HCT116 (cell line): ENCODE results near the gene UCHL5.

Experiments
- EGR1 ChIP-seq: IDR thresholded peaks from 2 replicates; pipeline ENCODE4 v1.6.1; 2012; ENCODE audit warnings: low read depth
- POLR2A ChIP-seq: IDR thresholded peaks from 2 replicates; pipeline ENCODE4 v1.7.0; 2011; ENCODE audit warnings: borderline replicate concordance; ENCODE audit not compliant: insufficient read depth, insufficient read length; ENCODE audit errors: extremely low read depth
- SP1 ChIP-seq: IDR thresholded peaks from 2 replicates; pipeline ENCODE4 v1.6.1; 2012; ENCODE audit warnings: low read depth
- ZNF274 ChIP-seq: fragments of 200-500 bp; sonication (Bioruptor generic); IDR thresholded peaks from 2 replicates; pipeline ENCODE4 v1.6.1; 2014; ENCODE audit warnings: mild to moderate bottlenecking, low read depth, low read length, inconsistent platforms
- TF ChIP-seq, protein P1 (sequence below), 3 experiments: fragments of 200-600 bp in 1 of 3; sonication (generic) in 1 of 3; IDR thresholded peaks in 2 of 3; conservative IDR thresholded peaks in 1 of 3; 2 replicates each; pipeline ENCODE4 v1.5.1; 2012 to 2017; ENCODE audit warnings: low read depth in 2 of 3, low read length in 2 of 3, antibody characterized with exemption in 1 of 3, borderline replicate concordance in 1 of 3, control low read depth in 1 of 3, mild to moderate bottlenecking in 1 of 3, mixed read lengths in 1 of 3, mixed run types in 1 of 3, moderate library complexity in 1 of 3; ENCODE audit not compliant: insufficient read depth in 1 of 3

DNA sequence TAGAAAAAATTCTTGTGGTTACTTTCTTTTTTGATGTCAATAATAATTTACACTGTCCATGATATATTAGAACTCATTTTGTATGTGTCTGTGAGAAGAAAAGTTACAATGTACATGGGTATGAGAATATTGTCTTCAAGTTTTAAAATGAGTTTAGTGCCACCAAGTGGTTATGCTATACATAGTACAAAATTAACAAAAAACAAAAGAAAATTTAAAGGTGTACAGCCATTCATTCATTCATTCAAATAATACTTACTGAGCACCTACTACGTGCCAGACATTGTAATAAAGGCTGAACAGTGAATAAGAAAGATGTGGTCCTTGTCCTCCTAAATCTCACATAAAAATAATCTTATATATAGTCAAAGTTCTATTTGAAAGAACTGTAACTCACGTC lies 27.7 kb downstream of the UCHL5 start:
- TF ChIP-seq POLR2A (no peak), ZNF274 (no peak), EGR1 (no peak), SP1 (no peak)
- TF ChIP-seq, protein P1, sequence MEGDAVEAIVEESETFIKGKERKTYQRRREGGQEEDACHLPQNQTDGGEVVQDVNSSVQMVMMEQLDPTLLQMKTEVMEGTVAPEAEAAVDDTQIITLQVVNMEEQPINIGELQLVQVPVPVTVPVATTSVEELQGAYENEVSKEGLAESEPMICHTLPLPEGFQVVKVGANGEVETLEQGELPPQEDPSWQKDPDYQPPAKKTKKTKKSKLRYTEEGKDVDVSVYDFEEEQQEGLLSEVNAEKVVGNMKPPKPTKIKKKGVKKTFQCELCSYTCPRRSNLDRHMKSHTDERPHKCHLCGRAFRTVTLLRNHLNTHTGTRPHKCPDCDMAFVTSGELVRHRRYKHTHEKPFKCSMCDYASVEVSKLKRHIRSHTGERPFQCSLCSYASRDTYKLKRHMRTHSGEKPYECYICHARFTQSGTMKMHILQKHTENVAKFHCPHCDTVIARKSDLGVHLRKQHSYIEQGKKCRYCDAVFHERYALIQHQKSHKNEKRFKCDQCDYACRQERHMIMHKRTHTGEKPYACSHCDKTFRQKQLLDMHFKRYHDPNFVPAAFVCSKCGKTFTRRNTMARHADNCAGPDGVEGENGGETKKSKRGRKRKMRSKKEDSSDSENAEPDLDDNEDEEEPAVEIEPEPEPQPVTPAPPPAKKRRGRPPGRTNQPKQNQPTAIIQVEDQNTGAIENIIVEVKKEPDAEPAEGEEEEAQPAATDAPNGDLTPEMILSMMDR (IDR thresholded peaks at IDR 0.05 in 2 of 3, conservative IDR thresholded peaks at IDR 0.05 in 1 of 3; ENCODE audit: borderline replicate concordance in 1 of 3, insufficient read depth in 1 of 3, low read depth in 2 of 3, low read length in 2 of 3), result peak; percentile 24 to 62 (median 41); a peak in 5 of 6 replicates
